NCI-H1694 (cell line): ENCODE results near the gene DYDC1.
A peak's percentile ranks its signal among the peaks of the same experiment; 100 is the strongest.
"Not testable (repeated sequence)": the region's sequence is repeated elsewhere in the genome, so short reads cannot be mapped to it uniquely, and the experiment has no call there.

Experiments used
- DNase-seq: peaks from one replicate; lab custom pipeline; 2025; lab: John Stamatoyannopoulos, UW

The DYDC1 gene

DNA sequence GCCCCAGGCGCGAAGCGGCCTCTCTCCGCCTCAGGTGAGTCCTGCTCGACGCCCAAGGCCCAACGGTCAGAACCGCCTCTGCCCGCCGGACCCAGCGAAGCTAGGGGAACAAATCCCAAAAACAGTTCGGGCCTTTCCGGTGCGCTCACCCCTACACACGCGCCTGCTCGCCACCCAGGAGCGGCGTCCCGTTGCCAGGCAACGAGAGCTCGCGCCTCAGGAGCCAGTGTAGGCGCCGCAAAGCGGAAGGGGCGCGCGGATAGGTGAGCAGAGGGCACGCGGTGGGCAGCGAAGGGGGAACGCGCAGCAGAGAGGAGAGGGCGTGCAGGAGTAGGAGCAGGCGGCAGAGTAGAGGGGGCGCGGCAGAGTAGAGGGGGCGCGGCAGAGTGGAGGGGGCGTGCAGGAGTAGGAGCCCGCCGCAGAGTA is at the start of gene DYDC1, which contains the start of gene DYDC2:
DYDC1 (minus strand) TSS at position 193 of the 426 bp plus-strand sequence. CDS start 4,154 bp downstream, outside the sequence.
DYDC2 (plus strand) TSS at position 219 of the 426 bp plus-strand sequence. CDS start 5,663 bp downstream, outside the sequence.
- DNase-seq = no peak

DNA sequence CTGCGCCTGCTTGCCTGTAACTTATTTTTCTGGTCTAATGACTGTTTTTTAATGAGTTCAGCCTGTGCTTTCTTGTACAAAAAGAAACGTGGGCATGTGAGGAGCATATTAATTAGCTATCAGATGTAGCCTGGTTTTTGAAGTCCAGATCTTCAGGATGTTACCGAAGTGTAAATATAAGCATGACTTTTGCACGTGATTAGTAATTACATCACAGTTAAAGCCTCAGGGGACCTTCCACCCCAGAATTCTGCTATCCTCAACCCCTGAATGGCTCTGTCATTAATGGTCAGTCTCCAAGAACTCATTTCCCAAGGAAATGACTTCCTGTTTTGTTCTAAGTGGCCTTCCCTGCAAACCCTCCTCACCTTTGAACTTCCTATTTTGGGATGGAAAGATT is 49.6 kb upstream of the DYDC1 start:
- no peak for DNase-seq

DNA sequence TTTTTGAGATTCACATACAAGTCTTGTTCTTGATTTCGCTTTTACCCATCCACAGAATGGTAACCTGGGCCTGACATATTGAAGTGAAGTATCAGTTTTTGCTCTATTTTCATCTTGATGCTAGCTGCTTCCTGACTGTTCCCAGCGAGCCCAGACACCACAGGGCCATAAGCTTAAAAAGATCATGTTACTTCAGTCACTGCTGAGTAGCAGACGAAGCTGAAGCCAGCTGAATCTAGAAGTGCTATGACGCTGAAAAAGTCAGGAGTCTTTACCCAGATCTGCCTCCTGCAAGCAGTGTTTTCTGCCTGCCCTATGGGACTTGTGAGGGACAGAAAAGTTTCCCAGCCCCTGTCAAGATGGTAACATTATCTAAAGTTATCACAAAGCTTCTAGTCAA is 49.1 kb upstream of the DYDC1 start:
- no peak for DNase-seq

DNA sequence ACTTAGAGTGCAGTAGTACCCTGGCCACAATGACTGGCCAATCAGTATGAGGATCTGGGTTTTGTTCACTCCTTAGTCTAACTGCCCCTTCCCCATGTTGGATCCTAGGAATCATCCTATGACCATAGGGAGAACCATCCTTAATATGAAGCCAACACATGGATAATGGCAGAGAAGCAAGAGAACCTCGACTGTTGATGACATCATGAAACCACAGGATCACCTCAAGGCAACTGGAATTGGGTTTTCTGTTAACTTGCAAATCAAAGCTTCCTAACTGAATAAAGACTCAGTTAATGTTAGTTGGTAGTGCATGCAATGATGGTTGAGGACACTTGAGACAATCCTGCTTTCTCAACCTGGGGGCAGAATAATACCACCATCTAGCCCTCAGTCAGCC is 48.5 kb upstream of the DYDC1 start:
- no peak for DNase-seq

DNA sequence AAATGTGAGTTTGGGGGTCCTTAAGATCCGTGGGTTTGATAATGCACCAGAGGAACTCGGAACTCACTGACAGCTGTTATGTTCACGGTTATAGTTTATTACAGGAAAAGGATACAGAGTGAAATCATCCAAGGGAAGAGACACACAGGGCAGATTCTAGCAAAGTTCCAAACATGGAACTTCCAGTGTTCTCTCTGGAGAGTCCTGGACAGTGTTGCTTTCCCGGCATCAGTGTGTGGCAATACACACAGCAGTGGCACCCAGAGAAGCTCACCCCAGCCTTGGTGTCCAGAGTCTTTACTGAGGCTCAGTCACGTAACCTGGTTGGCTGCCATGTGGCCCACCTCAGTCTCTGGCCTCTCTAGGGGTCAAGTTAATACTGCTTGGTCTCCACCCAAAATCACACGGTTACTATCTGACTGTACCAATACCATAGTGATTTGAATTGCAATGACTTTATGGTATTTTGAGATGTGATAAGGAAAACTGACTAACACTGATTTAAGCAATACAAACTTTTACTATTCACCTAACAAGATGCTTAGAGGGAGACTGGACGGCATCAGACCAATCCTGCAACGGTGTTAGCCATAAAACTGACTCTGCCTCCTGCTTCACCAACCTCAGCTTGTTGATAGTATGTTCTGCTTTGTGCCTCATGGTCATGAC is 43.7 kb upstream of the DYDC1 start:
- no peak for DNase-seq

DNA sequence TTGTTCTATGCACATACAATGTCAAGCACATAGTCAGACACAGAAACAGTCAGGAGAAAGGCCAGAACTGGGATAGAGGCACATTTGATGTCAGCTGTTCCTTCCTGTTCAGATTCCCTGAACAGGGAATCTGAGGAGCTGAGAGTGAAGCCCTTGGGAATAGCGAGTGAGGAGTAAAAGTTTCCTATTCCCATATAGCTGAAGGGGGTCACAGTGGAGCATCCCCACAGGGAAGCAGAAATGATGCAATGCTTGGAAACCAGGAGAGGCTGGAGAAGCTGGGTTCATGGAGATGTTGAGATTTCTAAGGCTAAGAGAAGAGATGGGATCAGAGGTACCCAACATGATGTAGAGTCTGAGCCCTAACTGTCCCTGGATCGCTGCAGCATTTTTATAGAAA is 40.5 kb upstream of the DYDC1 start:
- no peak for DNase-seq

DNA sequence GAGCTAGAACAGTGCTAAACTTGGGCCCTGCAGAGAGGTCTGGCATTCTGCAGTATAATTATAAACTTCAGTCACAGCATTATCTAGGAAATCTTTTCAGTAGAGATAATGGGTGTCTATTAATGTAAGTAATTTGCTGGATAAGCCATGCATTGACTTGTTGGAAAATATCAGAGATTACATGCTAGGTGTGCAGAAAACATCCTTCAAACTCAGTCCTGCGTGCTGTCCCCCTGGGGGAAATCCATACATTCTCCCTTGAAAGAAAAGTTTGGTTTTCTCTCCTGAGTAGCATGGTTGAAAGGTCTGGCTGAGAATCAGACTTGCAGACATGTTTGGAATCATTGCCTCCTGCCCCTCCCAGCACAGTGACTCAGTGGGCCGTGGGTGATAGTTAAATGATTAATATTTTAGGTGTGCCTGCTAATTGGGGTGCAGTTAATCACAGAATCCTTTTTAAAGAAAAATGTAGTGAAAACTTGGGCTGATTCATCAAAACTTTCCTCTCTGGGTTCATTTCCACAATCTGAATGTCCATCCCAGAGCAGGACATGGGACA is 37.9 kb upstream of the DYDC1 start:
- no peak for DNase-seq

DNA sequence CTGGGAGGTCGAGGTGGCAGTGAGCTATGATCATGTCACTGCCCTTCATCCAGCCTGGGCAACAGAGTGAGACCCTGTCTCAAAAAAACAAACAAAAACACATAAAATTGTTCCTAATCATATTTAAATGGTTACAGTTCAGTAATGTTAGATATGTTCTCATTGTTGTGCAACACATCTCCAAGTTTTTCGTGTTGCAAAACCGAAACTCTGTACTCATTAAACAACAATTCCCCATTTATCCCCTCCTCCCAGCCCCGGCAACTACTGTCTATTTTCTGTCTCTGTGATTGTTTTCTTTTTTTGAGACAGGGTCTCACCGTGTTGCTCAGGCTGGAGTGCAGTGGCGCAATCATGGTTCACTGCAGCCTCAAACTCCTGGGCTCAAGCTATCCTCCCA is 35.7 kb upstream of the DYDC1 start:
- DNase-seq = no peak

DNA sequence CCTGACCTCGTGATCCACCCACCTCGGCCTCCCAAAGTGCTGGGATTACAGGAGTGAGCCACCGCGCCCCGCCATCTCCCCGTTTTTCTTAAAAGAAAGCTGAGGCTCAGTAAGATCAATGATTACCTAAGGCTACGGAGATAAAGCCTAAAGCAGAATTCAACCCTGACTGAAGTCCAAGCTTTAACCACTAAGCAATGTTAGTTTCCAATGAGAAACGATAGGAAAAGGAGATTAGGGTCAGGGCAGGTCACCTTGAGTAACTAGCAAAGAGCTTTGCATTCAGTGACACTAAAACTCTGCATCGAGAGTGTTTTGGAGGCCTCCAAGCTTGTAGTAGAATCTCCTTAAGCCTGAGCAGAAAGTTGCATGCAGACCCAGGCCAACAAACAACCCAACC is 34.2 kb upstream of the DYDC1 start:
- no peak for DNase-seq

DNA sequence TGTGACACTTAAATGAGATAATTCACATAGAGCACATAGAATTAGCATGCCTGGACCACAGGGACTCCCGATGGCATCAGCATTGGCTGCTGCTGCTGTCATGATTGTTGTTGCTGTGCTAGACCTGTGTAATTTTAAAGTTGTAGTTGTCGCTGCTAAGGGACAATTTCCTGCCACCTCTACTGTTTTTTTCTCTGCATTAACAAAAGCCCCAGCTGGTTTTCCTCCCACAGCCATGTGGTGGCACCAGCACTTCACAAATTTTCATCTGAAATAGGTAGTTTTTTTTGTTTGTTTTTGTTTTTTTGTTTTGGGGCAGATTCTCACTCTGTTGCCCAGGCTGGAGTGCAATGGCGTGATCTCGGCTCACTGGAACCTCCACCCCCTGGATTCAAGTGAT is 26.4 kb upstream of the DYDC1 start:
- DNase-seq = peak; percentile 24

DNA sequence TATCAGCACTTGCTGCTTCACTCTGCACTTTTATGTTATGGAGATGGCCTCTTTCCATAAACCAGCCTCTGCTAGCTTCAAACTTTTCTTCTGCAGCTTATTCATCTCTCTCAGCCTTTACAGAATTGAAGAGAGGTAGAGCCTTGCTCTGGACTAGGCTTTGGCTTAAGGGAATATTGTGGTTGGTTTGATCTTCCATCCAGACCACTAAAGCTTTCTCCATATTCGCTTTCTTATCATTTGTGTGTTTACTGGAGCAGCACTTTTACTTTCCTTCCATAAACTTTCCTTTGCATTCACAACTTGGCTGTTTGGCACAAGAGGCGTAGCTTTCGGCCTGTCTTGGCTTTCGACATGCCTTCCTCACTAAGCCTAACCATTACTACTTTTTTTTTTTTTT is 23.6 kb upstream of the DYDC1 start:
- DNase-seq = no peak

DNA sequence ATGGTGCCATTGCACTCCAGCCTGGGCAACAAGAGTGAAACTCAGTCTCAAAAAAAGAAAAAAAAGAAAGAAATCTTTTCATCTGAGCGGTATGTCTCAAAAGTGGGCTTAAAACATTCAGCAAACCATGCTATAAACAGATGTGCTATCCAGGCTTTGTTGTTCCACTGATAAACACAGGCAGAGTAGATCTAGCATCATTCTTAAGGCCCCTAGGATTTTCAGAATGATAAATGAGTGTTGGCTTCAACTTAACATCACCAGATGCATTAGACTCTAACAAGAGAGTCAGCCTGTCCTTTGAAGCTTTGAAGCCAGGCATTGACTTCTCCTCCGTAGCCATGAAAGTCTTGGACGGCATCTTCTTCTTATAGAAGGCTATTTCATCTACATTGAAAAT is 23.1 kb upstream of the DYDC1 start:
- DNase-seq = no peak

DNA sequence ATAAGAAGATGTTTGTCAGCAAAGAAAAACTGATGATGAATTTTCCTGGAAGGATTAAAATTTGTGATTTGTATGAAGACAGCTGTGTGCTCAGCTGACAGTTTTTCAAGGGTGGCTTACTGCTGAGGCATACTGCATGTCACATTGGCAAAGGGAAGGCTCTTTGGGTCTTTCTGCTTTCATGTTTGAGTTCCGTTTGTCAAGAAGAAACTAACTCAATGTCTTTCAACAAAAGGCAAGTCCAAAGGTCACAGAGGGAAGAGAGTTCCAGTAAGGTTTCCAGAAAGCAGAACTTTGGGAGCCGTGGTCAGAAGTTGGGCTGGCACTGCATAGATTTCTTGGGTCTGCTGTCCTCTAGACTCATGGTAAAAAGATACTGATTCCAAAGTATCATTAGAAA is 16.9 kb upstream of the DYDC1 start:
- DNase-seq = no peak

DNA sequence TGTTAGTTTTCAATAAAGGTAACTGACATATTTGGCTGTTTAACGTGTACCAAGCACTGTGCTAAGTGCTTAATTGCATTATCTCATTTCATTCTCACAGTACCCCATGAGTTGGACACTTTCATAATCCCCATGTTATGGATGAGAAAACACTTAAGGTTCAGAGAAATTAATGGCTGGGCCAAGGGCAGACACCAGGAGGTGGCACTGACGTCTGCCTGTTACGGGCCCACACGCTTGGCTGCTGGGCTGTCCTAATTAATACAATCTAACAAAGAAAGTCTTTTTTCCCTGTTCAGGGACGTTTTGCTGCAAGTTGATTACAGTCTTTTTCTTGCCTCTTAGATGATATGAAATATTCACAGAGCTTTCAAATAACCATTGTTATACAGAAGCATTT is 16.1 kb upstream of the DYDC1 start:
- no peak for DNase-seq

DNA sequence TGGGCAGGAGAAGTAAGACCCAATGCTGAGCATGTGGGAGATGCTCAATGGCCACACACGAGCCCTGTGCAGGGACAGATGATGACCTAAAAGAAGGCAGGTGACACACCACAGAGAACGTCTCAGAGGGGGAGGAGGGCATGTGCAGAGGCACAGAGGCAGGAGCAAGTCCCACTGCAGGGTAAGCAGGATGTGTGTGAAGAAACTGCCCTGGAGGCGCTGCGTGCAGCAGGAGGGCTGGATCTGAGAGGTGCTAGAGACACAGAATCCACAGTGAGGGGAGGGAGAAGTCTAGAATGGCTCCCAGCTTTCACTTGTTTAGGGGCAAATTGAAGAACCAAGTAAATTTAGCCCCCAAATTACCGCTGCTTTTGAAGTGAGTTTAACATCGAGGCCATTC is 14.9 kb upstream of the DYDC1 start:
- DNase-seq = no peak

DNA sequence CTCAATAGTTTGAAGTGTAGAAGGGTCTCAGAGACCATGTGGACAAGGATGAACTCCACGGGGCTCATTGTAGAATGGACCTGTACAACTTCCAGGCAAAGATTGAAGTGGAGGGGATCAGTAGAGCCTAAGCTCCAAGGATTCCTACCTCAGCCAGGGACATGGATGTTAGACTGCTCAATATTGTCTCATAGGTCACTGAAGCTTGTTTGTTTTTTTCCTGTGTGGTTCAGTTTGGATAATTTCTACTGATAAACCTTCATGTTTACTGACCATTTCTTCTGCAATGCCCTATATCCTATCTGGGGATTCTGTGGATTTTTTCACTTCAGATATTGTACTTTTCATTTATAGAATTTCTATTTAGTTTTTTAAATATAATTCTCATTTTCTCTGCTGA is 9.0 kb upstream of the DYDC1 start:
- no peak for DNase-seq

DNA sequence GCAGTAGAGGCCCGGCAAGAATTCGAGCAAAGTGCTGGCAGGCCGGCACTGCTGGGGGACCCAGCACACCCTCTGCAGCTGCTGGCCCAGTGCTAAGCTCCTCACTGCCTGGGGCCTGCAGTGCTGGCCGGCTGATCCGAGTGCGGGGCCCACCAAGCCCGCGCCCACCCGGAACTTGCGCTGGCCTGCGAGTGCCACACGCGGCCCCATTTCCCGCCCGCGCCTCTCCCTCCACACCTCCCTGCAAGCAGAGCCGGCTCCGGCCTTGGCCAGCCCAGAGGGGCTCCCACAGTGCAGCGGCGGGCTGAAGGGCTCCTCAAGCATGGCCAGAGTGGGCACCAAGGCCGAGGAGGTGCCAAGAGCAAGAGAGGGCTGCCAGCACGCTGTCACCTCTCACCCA is 3.1 kb upstream of the DYDC1 start:
- no peak for DNase-seq

DNA sequence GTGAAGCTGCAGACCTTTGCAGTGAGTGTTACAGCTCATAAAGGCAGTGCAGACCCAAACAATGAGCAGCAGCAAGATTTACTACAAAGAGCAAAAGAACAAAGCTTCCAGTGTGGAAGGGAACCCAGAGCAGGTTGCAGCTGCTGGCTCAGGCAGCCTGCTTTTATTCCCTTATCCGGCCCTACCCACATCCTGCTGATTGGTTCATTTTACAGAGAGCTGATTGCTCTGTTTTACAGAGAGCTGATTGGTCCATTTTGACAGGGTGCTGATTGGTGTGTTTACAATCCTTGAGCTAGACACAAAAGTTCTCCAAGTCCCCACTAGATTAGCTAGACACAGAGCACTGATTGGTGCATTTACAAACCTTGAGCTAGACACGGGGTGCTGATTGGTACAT is 2.4 kb upstream of the DYDC1 start:
- DNase-seq = not testable (repeated sequence)

DNA sequence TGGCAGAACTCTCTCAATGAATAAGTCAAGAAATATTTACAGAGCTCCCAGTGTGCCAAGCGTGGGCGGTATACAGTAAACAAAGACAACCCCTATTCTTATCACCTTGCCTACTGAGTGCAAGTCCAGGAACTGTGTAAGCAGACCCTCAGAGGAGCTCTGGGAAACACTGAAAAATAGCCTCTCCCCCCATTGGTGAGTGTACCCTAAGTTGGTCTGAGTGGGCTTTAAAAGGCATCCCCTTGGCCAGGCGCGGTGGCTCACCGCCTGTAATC is 1.2 kb upstream of the DYDC1 start:
- no peak for DNase-seq

DNA sequence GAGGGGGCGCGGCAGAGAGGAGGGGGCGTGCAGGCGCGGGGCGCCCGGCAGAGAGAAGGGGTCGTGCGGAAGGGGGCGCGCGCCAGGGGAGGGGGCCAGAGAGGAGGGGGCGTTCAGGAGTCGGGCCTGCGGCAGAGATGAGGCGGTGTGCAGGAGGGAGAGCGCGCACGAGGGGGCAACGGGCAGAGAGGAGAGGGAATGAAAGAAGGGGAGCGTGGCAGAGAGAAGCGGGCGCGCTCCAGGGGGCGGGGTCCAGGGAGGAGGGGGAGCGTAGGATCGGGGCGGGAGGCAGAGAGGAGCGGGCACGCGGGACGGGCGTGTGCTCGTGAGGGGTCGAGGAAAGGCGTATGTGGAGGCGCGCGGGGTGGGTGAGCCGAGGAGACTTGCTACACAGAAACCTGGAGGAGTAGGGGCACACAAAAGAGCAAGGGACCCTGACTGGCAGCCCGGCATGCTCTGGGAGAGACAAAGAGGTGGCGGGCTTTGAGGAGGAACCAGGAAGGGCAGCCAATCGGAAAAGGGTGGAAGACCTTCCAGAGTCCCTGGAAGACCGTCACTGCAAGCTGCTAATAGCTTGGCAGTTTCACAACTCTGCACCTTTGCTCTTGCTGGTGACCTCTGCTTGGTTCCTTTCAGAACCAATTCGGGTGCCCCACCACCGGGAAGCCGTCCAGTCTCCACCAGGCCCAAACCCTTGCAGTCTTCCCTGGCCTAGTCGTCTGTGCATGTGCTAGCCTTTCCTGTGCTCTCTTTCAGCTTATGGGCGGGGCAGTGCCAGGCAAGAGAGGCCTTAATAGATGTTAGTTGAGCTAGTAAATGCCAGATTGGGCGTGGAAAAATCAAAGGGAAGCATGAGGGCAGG is 665 bp upstream of the DYDC1 start:
- no peak for DNase-seq

DNA sequence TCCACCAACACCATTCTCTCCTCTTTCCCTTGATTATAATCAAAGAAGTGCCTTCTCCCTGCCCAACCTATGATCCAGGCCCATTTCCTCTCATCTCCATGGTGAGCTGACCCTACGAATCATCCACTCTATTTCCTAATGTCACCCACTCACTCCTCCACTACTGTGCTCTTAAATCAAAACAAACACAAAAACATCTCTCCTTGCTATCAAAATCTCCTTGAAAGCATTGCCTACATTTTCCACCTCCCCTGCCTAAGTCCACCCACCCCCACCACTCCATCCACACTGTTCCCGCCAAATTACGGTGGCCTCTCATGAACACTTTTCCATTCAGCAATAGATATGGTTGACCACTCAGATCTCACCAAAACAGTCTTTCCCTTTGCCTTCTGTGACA is 5.3 kb downstream of the DYDC1 start:
- no peak for DNase-seq

DNA sequence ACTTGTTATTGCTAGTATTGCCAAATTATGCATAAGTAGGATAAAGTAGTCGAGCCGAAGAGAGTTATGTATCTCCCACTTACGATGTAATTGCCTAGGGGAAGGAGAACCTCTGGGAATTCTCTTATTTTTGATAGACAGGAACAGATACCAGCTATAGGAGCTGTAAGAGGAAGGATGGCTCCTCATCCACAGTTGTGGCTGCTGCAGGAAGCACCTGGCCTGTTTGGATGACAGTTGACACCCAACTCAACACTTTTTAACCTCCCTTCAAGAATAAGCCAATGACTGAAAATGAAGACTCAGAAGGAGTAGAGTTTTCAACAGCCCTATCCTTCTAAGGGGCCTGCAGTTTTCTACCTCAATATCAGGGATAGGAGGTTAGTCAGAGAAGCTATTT is 6.3 kb downstream of the DYDC1 start:
- DNase-seq = no peak

DNA sequence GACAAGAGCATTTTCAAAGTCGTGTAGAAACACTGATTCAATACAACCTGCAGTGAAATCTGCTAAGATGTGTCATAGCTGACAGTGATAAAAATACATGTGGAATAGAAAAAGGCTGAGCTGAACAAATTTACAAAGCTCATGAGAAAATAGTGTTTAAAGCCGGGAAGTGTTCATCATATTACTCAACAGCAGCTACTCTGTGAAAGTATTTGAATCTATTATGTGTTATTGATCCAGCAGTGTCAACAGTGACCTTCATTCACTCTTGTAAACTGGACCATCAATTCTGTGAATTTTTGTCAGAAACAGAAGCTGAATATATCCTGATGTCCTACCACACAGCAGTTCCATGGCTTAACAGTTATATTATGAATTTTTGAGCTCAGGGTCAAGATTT is 11.6 kb downstream of the DYDC1 start:
- DNase-seq = no peak
